Epithelial cell of alveolus of lung (primary cell): ENCODE results near the gene AOAH. TPM values are rescaled to one million over a fixed set of nuclear protein-coding genes. Genes with fewer than 3 reads are reported as not detected.

Source experiments
- total RNA-seq: library from RNA; depleted of rRNA; stranded (reverse); fragments of >200 nt; gene quantifications from 2 replicates; pipeline ENCODE4 v1.2.1, GENCODE V29; 2015

Gene AOAH
- not detected in 2 replicates for total RNA-seq

GRCh38 chr7:36723951-36724664 lies at the start of gene AOAH:
Gene AOAH, minus strand, starts transcription at chr7:36724494. Its CDS starts 346 bp downstream, at chr7:36724148.

